Right lobe of liver (tissue), 4 donors: ENCODE measurements around the gene MZT2B.
"Not testable (repeated sequence)": the region's sequence is repeated elsewhere in the genome, so short reads cannot be mapped to it uniquely, and the experiment has no call there.

ENCODE experiments used
- CTCF ChIP-seq, 4 donors: fragments of 200-600 bp in 3 of 4; fragments of 450-650 bp in 1 of 4; IDR thresholded peaks; one replicate each; pipeline versions ENCODE4 v1.5.1 to v1.8.0; 2016 to 2022; ENCODE audit warnings: antibody characterized with exemption in 4 of 4, mild to moderate bottlenecking in 2 of 4
- POLR2A ChIP-seq: fragments of 450-650 bp; IDR thresholded peaks from one replicate; pipeline ENCODE4 v1.6.1; 2017; ENCODE audit warnings: antibody characterized with exemption, mild to moderate bottlenecking
- donor health status: DM: no; HTN: no; CAD: no.
- donor health status: DM: no; HTN: no; CAD: no.
- donor health status: DM: no; HTN: yes; CAD: no.

- not testable (repeated sequence) for TF ChIP-seq CTCF (IDR thresholded peaks at IDR 0.05); POLR2A
Observed at GRCh38 chr2:130166611-130167010, 15.5 kb upstream of the MZT2B start.
